Neutrophil (primary cell): ENCODE results near the gene CAPN10.

Source experiments
- H3K27ac ChIP-seq: fragments of 200-600 bp; sonication (generic); 2 replicates; pipeline ENCODE4 v1.5.1; 2016; ENCODE audit warnings: mild to moderate bottlenecking, moderate library complexity
- H3K27me3 ChIP-seq: fragments of 200-600 bp; sonication (generic); 2 replicates; pipeline ENCODE4 v1.6.0; 2016; ENCODE audit warnings: mild to moderate bottlenecking
- H3K36me3 ChIP-seq: fragments of 200-600 bp; sonication (generic); 2 replicates; pipeline ENCODE4 v1.5.1; 2017
- H3K4me1 ChIP-seq, 2 experiments: fragments of 200-600 bp in 1 of 2; sonication (generic) in 1 of 2; 1 replicate in 1 of 2; 2 replicates in 1 of 2; pipeline versions ENCODE4 v1.5.1 to v1.6.1; 2013 to 2016; ENCODE audit warnings: low read depth in 1 of 2, low read length in 1 of 2, mild to moderate bottlenecking in 1 of 2, moderate library complexity in 1 of 2; ENCODE audit not compliant: control insufficient read depth in 1 of 2, insufficient read depth in 1 of 2
- H3K4me3 ChIP-seq, 2 experiments: fragments of 200-600 bp in 1 of 2; sonication (generic) in 1 of 2; 1 replicate in 1 of 2; 2 replicates in 1 of 2; pipeline ENCODE4 v1.5.1; 2013 to 2016; ENCODE audit warnings: low read depth in 1 of 2, low read length in 1 of 2, mild to moderate bottlenecking in 1 of 2, moderate library complexity in 1 of 2
- H3K9me3 ChIP-seq: fragments of 200-600 bp; sonication (generic); 2 replicates; pipeline ENCODE4 v1.5.1; 2016
- CTCF ChIP-seq: fragments of 200-600 bp; sonication (generic); IDR thresholded peaks from 2 replicates; pipeline ENCODE4 v1.5.1; 2016; ENCODE audit warnings: antibody characterized with exemption

Gene CAPN10

GRCh38 chr2:240565333-240566202 lies 21.0 kb upstream of the CAPN10 start:
- Histone ChIP-seq H3K27me3 (no peaks in the 10 kb centered on the region), H3K9me3 (no peaks in the 10 kb centered on the region), H3K4me1 (peaks cover 84 to 89% of the 10 kb centered on the region in 2 experiments), H3K27ac (peak overlapping the region; percentile 100), H3K36me3 (peaks cover 4% of the 10 kb centered on the region), H3K4me3 (peak overlapping the region; percentile 81 to 82)
- peak; percentile 12 for TF ChIP-seq CTCF

GRCh38 chr2:240566203-240567136 lies 20.1 kb upstream of the CAPN10 start:
- H3K36me3 ChIP-seq: peaks cover 13% of the 10 kb centered on the region
- peak overlapping the region; percentile 100 for H3K27ac ChIP-seq
- H3K4me1 ChIP-seq: peaks cover 89 to 92% of the 10 kb centered on the region in 2 experiments
- TF ChIP-seq CTCF: peak; percentile 99
- no peaks in the 10 kb centered on the region for H3K9me3 ChIP-seq
- H3K27me3 ChIP-seq: no peaks in the 10 kb centered on the region
- H3K4me3 ChIP-seq: peak overlapping the region; percentile 81 to 82

GRCh38 chr2:240567137-240567871 lies 19.2 kb upstream of the CAPN10 start:
- Histone ChIP-seq H3K4me3 (peak overlapping the region; percentile 81 to 82), H3K27me3 (no peaks in the 10 kb centered on the region), H3K9me3 (no peaks in the 10 kb centered on the region), H3K27ac (peak overlapping the region; percentile 100), H3K4me1 (peaks cover 80 to 88% of the 10 kb centered on the region in 2 experiments), H3K36me3 (peaks cover 20% of the 10 kb centered on the region)
- no peak for TF ChIP-seq CTCF

- no peak for TF ChIP-seq CTCF
- peaks cover 73 to 80% of the 10 kb centered on the region in 2 experiments for H3K4me1 ChIP-seq
- no peaks in the 10 kb centered on the region for H3K9me3 ChIP-seq
- H3K27ac ChIP-seq: peak within 1 kb of the TSS; percentile 100
- H3K27me3 ChIP-seq: no peaks in the 10 kb centered on the region
- peaks cover 28% of the 10 kb centered on the region for H3K36me3 ChIP-seq
- peak within 1 kb of the TSS; percentile 81 to 82 for H3K4me3 ChIP-seq
Measured at GRCh38 chr2:240567872-240568677, 18.5 kb upstream of the CAPN10 start, which contains the start of gene RNPEPL1. RNPEPL1 (plus strand) TSS chr2:240568484; CDS start chr2:240568587, 103 bp downstream.
